Stimulated activated CD4-positive, alpha-beta T cell treated with anti-CD3 and anti-CD28 coated beads, Interleukin-15, amount 100 ng/mL, for 24 hours (primary cell): ENCODE results near the gene GREB1.

Experiments
- DNase-seq: peaks from one replicate; pipeline ENCODE4 v3.0.0-alpha.2; 2020

GREB1 gene

DNA sequence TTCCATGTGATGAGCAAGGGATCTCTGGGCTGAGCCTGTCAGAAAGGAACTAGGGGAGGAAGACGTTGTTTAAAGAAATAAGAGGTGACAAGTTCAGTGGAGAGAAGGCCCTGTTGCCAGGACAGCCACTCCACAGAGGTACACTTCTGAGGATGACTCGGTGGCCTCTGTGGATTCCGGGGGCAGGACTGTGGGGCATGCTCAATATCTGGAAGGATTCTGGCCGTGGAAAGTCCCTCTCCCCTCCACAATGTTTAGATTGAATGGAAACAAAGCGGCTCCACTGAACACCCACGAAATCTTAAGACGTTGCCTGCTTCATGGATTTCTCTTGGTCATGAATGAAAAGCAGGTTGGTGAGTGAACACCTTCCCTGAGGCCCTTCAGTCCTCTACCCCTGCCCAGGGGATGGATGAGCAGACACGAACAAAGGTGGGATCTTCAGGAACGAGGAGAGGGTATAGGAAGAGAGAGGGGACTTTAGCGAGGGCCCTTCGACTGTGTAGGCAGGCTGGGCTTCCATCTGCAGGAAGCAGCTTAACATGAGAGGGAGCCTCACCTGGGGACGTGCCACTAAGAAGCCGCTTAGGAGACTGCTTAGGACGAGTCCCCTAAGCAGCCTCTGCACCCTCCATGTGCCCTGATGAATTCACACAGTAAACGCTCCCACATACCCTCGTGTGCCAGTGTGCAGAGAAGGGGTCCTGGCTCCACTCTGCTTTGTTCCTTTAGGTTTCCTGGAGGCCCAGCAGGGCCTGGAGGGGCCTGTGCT is 134.2 kb downstream of the GREB1 start:
- no peak for DNase-seq

DNA sequence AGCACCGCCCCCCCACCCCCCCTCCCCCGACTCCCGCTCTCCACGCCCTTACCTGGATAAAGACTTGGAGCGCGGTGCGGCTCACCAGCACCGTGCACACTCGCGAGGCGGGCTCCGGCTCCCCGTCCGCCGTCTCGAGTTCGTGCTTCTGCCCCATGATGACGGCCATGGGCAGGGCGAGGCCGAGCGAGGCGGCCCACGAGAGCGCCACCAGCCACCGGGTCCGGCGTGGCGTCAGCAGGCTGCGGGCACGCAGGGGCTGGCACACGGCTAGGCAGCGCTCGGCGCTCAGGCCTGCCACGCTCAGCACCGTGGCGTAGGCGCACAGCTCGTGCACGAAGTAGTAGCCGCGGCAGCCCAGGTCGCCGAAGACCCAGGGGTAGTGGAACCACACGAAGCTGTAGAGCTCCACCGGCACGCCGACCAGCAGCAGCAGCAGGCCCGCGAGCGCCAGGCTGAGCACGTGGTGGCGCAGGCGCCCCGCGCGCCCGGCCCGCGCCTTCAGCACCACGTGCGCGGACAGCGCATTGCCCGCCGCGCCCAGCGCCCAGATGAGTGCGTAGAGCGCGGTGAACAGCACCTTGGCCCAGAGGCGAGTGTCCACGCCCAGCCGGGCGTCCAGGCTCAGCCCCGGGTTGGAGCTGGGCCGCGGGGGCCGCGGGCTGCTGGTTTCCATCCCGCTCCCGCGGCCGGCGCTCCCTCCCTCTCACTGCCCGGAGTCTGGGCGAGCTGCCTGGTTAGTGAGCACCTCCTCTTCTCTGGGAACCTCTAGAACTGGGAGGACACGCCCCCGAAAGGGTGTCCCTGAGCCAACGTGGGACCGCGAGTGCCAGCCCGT is 135.8 kb downstream of the GREB1 start, which contains the start of gene NTSR2:
NTSR2 (minus strand) TSS at position 742 of the 838 bp plus-strand sequence; CDS start at position 676, 66 bp downstream.
- peak; percentile 58 for DNase-seq

DNA sequence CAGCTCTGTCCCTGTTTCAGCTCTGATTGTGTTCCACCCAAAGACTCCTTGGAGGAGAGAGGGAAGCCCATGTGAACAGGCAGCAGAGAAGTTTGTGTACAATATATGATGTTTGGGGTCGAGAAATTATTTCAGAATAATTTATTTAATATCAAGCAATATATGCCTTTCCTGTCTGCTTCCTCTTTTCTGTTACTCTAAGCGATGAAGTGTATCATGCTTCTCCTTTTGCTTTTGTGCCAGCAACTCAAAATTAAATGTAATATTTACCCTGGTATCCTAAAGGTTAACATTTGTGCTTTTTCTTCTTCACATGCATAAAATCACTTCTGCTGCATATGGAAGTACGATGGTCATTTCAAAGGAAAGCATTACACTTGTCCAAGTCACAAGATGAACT is 138.6 kb downstream of the GREB1 start:
- DNase-seq, result no peak

DNA sequence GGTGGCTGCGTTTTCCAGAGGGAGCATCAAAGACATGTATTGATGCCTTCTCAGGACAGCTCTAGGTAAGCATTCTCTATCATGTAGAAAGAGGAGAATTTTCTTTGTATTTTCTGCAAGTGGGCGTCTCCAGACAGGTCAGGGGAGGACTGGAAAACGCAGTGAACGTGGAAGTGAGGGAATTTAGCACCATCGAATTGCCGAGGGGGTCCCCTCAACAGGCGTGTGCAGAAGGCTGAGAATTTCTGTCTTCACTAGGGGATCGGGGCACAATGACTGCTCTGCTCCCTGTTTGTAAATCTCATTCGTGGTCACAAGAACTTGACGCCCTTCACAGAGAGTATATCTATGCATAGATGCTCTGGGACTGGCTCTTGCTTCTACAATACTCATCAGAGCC is 141.1 kb downstream of the GREB1 start:
- DNase-seq, result no peak

DNA sequence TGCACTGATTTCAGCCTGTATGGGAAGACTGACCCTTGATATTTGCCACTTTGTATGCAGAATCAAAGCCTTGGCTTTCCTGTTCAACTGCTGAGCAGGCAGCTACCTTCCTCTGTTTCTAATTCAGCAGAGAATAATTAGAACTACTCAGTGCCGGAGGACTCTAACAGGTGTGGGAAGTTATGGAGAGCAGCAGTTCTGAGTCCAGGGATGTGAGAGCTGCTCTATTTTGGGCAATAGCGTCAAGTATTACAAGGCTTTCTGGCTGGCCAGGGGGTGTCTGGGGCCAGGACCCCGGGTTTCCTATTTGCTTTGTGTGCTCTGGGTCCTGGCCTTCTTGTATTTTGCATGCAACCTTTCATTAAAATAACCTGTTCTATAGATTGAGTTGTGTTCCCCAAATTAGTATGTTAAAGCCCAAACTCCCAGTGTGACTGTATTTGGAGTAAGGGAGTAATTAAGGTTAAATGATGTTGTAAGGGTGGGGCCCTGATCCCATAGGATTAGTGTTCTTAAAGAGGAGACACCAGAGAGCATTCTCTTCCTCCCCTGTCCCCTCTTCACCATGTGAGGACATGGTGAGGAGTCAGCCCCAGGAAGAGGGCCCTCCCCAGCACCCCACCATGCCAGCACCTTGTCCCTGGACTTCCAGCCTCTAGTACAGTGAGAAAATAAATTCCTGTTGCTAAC is 141.7 kb downstream of the GREB1 start:
- DNase-seq, result no peak

DNA sequence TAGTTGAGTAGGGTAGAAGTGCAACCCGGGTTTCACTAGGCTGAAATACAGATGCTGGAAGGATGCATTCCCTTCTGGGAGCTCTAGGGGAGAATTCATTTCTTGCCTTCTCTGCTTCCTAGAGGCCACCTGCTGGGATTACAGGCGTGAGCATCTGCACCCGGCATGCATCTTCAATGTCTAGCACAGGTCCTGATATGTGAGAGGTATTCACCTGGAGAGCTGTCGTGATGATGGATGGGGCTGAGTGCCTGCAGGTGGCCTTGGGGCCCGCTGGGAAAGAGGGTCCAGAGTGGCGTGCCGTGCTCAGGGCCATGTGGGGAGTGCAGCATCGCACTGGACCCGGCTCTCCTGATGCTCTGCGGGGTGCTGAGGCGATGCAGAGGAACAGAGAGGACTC is 142.8 kb downstream of the GREB1 start:
- DNase-seq, result no peak

DNA sequence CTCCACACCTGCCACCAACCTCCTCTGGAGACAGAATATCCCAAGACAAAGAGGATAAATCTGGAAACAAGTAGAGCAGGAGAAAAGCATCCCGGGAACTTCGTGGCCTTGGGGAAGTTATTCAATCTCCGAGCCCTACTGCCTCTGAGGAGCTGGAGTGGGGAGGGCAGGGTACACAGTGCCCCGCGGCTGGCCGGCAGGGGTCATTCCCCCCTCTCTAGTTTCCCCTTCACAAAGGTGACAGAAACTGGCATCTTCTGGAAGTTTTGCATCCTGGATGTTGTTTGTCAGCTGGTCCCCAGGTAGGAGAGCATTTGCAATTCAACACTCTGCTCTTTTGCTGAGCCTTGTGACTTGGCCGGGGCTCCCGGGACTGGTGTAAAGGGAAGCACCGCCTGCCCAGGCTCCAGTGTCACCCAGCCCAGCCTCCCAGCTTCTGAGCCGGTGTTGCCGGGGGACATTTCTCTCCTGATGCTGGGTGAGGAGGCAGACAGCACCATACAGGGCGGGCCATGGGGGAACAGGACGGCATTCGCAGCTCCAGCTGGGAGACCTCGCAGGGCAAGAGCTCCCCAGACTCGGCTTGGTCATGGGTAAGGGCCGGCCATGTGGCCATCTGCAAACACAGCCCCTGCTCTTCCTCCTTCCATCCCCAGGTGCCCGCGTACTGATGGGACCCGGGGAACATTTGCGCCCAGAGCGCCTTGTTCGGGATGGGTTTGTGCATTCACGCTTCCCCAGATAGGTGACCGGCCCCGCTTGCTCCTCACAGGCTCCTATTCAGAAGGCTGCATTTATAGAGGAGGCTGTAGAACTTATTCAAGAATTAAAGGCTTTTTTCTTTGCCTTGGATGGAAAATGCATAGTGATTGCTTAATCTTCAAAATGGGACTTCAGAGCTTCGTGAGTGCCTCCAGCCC is 143.6 kb downstream of the GREB1 start:
- DNase-seq, result no peak

DNA sequence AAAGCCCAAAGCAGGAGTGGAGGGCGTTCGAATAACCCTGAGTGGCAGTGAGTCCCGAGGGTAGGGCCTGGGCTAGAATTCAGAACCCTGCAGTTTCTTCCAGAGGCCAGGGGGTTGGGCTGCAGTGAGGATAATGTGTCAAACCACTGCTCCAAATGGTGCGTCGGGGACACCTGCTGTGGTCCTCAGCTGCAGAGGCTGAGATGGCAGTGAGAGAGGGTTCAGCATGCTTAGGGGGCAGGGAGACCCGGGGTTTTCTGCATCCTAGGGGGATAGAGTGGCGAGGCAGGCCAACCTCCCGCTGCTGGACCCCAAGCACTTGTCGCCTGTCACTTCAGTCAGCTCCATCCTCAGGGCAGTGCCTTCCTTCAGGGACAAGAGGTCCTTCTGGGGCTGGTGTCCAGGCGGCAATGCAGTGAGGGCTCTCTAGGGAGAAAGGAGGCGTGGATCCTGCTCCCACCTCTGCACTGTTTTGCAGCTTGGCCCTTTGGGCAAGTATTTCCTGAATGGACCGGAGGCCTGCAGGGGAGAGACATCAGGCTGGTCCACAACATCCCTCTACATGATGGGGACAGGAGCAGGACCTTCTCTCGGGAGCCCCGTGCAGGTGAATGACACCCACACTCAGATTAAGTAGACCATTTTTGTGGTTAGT is 144.6 kb downstream of the GREB1 start:
- DNase-seq, result no peak

DNA sequence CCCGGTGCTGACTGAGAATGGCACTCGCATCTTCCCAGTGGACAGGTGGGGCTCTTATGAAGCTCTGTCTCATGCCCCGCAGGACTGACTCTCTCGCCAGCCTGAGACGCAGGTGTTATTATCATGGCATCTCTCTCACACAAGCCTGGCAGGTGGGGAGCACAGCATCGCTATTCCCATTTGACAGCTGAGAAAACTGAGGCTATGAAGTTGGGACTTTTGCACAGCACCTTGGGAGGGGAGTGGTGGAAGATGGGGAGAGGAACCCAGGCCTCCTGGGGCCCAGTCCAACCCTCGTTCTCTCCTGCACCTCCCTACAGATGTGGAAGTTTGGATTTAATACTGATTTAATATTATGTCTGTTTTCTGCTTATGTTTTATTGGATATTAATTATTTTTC is 145.2 kb downstream of the GREB1 start:
- DNase-seq, result no peak

DNA sequence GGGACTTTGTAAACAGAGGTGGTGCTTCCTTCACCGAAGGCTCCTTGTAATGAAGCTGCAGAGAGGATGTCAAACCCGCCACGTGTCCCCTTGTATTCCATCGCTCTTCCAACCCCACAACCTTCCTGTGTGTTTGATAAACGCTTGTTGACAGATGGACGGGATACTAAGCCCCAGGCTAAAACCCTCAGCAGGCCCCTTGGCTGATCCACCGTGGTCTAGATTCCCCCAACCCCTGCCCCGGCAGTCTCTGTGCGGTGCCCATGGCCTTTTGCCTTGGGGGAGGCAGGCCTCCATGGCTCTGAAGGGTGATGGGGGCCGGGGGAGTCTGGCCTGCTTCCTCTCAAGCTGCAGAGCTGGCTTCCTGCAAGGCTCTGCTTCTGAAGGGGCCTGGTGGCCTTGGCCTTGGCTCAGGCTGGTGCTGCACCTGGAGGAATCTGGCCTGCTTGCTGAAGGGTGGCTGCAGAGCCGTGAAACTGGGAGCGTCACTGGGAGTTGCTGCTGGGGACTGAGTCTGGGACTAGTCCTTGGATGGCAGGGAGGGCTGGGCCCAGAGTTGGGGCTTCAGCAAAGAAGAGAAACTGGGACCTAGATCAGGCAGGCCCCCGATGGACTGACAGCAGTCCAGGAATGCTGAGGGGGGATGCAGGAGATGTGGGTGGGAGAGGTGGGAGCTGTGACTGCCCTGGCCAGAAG is 145.8 kb downstream of the GREB1 start:
- DNase-seq, result no peak

DNA sequence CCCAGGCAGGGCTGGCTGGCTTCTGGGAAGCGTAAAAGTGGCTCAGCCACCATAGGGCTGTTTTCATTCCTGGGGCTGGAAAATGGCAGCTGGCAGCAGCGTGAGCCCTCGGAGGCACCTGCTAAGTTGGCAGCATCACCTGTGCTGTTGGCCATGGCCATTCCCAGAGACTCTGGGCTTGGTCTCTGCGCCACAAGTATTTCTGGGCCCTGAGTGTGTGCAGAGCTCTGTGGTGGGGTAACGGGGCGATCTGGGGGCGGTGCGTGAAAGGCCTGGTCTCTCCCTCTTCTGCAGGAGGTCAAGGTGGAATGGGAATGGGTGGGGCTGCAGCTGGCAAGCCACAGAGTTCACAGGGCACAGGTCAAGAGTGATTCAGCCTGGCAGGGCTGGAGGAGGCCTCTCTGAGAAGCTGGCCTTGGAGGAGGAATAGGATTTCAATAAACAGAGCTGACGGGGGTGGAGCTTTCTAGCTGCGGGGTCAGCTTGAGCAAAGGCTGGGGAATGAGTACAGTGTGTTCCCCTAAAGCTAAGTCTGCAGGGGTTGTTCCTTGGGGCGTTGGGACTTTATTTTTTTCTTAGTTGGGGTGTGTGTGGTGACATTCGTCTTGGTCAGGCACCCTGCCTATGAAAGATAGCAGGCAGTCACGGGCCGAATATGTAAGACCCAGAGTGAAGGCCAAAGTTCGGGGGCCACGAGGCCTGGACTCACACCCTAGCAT is 146.5 kb downstream of the GREB1 start:
- no peak for DNase-seq

DNA sequence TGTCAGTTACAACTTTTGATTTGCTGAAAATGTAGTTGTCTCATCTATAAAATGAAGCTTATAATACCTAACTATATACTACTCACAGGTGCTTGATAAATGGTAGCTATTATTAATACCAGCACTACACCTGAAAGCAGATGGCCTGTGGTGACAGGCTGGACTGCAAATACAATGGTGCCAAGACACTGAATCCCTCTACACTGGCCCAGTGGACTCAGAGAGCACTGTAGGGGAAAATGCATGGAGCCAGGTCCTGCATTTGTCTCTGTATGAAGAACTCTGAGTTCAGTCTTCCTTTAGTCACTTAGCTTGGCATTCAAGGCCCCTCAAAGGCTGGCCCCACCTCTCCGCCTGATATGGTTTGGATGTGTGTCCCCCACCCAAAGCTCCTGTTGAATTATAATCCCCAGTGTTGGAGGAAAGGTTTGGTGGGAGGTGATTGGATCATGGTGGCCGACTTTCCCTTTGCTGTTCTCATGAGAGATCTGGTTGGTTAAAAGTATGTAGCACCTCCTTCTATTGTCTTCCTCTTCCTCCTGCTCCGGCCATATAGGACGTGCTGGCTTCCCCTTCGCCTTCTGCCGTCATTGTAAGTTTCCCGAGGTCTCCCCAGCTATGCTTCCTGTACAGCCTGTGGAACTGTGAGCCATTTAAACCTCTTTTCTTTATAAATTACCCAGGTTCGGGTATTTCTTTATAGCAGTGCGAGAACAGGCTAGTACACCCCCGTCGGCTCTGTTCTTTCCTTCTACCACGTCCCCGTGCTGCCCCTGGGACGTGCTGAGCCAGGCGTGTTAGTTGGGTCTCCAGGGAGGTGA is 147.3 kb downstream of the GREB1 start:
- DNase-seq, result no peak

DNA sequence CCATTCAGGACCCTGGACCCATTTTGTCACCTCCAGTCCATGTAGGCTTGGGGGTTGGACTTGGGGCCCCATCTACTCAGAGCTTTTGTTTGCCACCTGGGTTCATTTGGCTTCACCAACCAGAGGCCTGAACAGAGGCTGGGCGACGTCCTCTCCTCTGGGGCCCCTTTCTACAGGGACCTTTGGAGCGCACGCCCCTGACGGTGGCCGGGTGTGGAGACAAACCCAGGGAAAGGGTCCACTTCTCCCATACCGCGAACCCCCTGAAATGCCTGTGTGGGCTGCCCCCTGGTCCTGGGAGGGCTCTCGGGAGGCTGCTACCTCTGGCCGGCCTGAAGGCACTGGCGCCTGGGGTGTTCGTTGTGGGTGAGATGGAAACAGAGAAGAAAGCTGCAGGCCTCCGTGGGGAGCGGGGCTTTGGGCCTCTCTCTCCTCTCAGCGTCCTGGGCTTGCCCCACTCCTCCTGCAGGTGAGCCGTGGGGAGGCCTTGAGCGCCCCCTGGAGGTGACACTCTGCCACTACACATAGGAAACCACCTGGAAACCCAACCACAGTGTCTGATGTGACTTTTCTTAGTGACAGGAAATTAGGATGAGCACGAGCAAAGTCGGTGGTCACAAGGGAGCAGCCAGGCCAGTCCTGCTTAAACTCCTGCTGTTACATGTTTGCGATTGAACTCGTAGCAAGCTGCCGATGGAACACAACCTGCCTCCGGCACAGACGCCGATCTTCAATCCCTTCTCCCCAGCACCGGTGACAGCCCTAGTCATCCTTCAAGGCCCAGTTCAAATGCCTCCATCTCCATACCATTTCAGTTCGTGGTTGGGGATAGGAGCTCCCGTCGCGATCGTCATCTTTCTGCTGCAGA is 148.1 kb downstream of the GREB1 start:
- DNase-seq, result peak; percentile 69

DNA sequence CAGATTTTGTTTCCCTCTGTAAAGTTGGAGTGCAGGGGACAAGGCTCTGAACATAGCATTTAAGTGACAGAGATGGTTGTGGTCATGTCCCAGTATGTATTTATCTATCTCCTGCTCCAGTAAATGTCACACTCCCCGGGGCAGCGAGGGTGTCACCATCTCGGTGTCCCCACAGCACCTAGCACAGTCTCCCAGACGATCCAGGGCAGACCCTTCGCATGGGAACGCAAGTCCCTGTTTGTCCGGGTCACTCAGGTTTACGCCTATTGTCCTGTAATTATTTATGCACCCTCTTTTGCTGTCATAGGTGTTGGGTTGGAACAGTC is 148.7 kb downstream of the GREB1 start:
- DNase-seq, result no peak

DNA sequence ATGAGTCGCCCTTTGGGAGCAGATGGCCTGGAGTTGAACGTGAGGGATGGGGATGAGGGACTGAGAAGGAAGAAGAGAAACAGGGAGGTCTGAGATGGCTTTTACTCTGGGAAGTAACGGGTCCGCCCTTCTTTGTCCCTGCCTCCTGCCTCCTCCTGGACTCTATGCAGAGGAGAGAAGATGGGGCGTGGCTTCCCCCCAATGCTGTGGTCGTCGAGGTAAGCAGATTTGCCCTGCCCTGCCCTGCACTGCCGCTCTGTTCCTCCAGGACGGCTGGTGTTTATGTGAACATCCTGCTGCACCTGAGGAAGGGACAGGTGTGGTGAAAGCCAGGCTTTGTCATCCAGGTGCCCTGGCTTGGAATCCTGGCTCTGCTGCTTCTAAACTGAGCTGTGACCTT is 149.6 kb downstream of the GREB1 start:
- DNase-seq, result no peak

DNA sequence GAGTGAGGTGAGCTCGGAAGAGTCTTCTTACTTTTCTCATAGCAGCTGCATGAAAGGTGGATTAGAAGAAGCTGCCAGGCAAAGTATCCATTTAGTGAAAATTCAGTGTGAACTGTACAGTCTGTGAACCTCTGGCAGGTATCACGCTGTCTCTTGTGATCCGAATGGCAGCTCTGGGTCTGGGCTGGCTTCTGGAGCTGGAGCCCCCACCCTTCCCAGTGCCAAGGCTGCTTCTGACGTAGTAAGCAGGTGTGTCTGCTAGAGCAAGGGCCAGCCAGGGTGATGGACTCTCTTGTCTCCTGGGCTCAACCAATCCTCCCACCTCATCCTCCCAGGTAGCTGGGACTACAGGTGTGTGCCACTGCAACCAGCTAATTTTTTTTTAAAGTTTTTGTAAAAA is 150.1 kb downstream of the GREB1 start:
- no peak for DNase-seq

DNA sequence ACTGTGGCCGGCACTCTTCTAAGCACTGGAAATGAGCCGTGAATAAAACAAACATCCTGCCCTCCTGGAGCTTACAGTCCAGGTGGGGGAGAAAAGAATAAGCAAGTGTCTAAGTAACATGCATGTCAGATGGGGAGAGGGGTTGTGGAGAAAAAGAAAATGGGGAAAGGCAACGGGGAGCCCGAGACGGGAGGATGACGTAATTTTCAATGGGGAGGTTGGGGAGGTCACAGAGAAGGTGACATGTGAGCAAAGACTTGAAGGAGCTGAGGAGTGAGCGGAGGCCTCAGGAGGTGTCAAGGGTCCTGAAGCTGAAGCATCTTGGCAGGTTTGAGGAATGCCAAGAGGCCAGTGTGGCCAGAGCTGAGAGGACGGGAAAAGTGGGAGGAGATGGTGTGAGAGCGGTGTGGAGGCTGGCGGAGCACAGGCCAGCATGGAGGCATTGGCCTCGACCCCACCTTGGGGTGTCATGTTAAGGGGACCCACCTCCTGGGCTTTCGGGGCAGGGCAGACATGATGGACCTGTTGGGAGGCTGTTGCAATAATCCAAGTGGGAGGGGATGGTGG is 151.1 kb downstream of the GREB1 start:
- DNase-seq, result no peak

DNA sequence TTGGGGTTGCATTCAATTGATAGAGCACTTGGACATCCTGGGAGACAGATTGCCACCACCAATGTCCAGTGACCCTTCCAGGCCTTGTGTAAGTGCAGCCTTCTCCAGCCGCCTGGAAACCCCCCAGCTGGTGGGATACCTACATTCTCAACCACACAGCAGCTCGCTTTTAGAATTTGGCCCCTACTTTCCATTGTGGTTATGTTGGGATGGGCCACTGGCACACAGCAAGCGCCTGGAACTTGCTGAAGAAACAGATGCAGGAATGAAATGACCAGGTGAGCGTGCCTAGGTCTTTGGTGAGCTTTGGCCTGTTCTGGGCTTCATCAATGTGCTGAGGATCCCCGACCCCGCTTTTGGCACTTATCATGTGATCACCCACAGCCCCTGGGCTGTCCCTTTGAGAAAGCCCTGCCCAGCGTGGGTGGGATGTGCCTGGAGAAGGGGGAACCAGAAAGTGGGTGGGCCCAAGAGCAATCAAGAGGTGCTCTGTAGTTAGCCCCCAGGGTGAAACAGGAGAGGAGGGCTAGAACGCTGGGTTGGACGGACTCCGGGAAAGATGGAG is 152.1 kb downstream of the GREB1 start:
- no peak for DNase-seq
